HG02642 (cell line): ENCODE results near the gene HCRT.
"Not testable (repeated sequence)": the region's sequence is repeated elsewhere in the genome, so short reads cannot be mapped to it uniquely, and the experiment has no call there.

Source experiments
- ATAC-seq: cut with Tn5 transposase; IDR thresholded peaks from one replicate; pipeline ENCODE4 v1.9.1; 2021; ENCODE audit warnings: mild to moderate bottlenecking; ENCODE audit not compliant: unreplicated experiment, poor library complexity

HCRT gene, protein sequence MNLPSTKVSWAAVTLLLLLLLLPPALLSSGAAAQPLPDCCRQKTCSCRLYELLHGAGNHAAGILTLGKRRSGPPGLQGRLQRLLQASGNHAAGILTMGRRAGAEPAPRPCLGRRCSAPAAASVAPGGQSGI

DNA sequence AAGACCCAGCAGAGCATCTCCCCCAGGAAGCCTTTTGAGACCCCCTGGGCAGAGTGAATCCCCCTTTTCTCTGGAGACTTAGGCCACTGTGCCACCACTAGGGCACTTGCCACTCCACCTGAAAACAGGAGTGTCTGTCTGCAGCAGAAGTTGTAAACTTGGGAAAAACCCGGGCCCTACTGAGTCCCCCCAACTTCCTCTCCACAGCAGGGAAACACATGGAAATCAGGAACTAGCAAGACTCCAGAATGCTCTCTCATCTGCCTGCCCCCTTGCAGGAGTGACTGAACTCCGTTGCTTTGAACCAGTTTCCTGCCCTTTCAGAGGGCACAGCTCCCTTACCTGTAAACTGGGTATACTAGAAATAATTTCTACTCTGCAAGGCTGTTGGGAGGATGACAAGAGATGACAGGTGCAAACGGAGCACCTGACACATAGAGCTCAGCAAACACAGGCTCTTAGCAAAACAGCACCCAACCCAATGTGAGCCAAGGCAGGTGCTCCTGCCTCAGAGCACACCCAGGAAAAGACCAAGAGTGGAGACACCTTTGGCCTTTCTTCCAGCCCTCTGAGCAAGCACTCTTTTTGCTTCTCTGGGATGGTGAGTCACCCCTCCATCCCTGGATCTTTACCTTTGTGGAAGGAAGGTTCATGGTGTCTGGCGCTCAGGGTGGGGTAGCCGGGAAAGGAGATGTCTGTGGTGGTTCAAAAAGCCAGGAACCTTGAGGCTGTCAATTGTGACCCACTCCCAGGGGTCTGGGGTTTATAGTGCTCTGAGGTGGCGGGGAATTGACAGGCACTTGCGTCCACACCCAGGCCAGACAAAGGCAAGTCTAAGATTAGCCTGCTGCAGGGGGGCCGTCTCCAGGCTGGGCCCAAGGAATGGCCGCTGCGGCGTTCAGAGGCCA, at the start of gene HCRT:
HCRT (minus strand) TSS at position 740 of the 908 bp plus-strand sequence; CDS start at position 653, 87 bp downstream.
- no peak for ATAC-seq

DNA sequence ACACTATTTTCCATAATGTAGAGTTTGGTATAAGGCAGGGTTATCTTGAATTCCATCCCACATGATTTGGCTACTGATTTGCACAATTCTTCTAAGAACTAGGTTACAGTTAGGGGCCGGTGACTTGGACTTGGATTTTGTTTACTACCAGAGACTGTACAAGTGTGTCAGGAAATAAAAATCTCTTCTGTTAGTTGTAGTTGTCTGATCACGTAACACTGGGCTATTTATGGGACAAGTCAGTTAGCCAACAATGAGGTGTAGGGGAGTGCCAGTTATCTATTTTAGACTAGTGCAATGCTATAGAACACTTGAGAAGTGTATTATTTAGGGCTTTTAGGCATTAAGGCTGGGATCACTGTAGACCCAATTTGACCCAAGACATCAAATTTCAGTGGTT, 48.7 kb upstream of the HCRT start:
- ATAC-seq = no peak

DNA sequence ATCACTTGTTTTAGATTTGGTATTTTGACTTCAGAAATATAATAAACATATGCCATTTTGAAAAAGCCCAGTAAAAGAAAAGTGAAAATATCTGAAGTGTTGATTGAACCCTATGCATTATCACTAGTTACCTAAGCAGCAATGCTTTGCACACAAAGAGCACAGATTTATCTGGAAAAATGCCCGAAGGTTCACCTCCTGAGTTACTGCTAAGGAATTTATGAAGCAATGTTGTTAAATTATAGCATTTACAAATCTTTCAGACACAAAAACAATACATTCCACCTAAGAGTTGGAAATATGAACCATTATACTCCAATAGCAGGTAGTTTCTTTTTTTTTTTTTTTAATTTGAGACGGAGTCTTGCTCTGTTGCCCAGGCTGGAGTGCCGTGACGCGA, 47.9 kb upstream of the HCRT start:
- ATAC-seq = no peak

DNA sequence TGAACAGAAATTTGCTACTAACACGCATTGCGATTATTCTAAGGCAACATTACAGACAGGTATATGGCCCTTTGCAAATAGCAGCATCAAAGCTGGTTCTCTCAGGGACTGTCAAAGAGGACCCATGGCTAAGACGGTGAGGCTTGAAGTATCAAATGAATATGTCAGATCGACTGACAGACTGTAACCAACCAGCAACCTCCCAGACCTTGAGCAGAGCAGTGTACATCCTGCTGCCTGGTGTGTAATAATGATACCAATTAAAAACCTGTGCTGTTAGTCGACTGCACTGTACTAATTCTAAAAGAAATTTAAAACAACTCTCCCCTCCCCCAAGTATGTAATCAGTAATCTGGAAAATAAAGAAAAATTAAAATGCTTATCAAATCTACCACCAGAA, 45.0 kb upstream of the HCRT start:
- ATAC-seq = no peak

DNA sequence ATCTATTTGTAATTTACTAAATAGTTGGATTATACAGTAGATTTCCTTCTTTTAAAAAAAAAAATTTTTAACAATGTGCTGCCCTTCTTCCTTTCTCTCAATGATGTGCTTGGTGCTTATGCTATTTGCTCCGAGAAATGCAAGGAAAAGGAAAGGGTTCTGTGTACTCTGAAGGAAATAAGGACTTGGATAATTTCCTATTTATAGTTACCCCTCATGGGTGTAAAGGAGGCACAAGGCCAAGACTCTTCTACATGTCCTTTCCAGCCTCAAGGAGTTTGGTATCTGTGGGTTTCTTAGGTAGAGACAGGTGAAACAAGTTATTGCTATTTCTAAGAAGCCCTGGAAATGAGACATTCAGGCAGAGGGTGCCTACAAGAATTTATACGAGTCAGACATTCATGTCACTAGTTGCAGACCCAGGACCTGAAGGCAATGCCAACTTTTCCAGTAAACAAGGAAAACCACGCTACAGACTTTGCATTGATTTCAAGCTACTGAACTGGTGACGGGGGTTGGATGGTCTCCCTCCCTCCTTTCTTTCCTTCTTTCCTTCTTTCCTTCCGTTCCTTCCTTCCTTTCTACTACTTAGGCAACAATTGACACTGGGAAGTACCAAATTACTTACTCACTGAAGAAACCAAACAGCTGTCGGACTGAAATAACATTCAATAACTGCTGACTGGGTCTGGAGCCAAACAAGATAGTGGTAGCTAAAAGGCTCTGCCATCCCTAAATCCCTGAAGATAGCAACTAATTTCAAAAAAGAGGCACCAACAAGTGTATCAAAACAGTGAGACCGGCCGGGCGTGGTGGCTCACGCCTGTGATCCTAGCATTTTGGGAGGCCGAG, 42.8 kb upstream of the HCRT start:
- ATAC-seq = no peak

DNA sequence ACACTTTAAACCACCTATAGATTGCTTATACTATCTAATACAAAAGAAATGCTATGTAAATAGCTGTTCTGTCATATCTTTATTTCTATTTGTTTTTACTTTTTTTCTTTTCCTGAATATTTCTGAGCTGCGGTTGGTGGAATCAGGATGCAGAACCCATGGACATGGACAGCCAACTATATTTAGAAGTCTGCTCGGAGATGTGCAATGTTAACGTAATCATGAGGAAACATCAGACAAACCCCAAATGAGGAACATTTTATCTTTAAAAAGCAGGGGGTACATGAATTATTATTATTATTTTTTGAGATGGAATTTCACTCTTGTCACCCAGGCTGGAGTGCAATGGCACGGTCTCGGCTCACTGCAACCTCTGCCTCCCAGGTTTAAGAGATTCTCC, 40.4 kb upstream of the HCRT start:
- no peak for ATAC-seq

DNA sequence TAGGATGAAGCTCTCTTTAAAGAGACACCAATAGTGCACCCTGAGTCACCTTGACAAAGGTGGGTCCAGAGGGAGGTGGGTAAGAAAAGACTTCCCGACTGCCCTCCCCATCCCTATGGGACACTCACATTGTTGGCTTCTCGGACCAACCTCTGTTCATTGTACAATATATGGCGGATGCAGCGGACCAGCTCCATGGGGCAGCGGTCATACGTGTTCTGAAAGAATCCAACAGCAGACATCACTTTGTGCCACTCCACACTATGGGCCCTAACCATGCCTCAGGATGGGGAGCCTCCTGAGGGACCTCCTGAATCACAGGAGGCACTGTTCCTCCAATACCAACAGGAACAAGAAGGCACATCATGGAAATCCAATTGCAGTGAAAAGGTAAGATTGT, 39.4 kb upstream of the HCRT start:
- ATAC-seq = no peak

DNA sequence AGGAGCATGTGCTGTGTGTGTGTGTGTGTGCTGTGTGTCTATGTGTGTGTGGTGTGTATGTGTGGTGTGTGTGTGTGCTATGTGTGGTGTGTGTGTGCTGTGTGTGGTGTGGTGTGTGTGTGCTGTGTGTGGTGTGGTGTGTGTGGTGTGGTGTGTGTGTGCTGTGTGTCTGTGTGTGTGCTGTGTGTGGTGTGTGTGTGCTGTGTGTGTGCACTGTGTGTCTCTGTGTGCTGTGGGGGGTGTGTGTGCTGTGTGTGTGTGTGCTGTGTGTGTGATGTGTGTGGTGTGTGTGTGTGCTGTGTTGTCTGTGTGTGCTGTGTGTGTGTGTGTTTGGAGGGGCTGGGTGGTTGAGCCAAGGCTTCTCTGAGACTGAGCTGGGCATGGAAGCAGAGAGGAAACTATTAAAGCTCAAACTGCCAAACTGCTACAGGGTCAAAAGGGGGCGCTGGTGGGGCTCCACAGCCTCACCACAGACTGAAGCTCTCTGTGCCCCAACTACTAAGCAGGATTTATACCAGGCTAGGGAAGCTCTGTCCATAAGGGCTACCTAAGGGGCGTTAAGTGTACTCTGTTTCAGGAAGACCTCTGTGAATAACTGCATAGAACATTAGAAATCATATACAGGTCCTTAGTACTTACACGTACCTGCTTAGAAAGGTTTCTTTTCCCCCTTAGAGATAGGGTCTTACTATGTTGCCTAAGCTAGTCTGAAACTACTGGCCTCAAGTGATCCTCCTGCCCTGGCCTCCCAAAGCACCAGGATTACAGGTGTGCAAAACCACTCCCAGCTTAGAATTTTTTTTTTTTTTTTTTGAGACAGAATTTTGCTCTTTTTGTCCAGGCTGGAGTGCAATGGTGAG, 36.9 kb upstream of the HCRT start:
- no peak for ATAC-seq

DNA sequence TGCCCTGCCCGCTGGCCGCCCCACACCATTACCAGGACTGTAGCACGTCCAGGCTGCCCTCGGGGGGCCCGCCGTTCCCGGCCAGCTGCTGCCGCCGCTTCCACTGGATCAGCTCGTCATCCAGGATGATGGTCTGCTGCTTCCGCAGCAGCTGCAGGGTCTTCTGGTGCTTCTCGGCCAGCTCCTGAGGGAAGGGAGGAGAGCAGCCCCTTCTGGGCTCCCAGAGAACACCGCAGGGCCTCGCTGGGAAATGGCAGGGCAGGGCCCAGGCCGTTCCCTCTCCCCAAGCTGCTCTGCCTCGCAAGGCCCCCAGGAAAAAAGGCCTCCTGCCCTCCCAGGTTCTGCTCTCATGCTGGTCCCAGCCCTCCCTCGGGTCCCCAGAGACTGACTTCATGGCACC, 34.0 kb upstream of the HCRT start:
- ATAC-seq = not testable (repeated sequence)

DNA sequence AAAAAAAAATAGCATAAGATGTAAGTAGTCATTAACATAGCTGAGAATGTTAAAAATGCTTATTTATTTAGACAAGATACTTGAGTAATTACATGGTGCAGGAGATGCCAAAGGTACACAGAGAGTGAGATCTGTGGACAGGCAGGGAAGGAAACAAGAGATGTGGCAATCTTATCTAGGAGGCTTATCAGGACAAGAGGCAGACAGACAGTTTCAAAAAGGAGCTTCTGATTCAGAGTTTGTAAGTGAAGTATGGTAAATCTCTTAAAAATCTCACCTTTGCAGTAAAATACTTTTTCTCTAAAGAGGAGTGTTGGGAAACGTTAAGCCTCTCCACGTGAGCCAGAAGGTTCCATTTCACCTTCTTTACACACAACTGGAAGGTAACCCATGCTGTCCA, 28.9 kb upstream of the HCRT start:
- ATAC-seq = no peak

DNA sequence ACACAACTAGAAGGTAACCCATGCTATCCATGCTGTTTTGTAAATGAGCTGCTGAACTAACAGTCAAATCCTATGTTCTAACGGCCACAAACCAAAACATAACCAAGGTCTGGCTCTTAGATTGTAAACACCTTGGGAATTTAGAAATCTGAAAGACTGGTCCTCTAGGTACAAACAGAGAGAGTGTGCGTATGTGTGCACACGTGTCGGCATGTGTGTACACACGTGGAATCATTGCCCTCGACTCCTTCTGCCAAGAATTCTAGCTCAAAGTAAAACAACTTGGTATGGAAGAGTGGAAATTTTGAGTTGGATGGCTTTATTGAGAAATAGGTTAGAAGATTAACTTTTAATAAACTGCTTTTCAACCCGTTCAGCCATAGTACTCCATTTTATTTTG, 27.1 kb upstream of the HCRT start:
- no peak for ATAC-seq

DNA sequence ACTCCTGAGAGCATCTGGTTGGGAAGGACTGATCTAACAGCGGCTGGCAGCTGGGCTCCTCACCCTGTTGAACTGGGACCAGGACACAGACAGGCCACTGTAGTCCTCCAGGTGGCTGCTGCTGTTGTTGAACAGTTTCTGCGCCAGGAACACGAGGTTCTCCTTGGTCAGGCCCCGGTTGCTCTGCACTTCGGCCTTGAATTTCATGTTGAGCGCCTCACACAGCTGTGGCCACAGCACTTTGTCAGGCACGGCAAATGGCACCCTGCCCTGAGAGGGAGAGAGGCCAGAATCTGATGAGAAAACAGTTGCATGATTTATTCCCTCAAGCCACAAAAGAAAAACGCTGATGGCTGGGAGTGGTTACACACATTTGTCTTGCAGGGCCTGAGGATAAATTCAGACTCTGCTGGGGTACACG, 26.7 kb upstream of the HCRT start:
- ATAC-seq = not testable (repeated sequence)

DNA sequence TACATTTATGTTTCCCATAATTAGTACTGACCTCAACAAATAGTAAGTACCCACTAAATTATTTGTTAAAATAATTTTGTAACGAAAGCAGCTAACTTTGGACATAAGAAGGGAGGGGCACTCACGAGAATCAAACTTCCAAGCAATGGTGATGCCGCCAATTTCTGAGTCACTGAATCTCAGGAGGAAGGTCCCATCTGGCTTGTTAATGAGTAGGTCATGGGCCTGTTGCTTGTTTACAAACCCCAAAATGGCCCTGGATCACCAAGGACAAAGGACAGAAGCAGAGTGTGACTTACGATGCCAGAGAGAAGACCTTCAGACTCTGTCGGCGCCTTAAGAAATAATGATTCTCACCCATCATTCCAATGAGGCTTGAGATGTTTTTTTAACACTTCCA, 24.8 kb upstream of the HCRT start:
- no peak for ATAC-seq

DNA sequence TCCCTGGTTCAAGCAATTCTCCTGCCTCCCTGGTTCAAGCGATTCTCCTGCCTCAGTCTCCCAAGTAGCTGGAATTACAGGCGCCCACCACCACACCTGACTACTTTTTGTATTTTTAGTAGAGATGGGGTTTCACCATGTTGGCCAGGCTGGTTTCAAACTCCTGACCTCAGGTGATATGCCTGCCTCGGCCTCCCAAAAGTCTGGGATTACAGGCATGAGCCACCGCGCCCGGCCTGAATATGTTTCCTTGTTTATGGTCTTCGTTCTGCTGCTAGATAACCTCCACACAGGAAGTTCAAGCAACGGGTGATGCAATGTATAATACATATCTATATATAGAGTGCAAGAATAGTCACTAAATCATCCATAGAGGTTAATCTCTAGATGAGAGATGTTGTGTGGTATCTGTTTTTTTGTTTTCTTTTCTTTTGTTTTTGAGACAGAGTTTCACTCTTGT, 20.9 kb upstream of the HCRT start:
- not testable (repeated sequence) for ATAC-seq

DNA sequence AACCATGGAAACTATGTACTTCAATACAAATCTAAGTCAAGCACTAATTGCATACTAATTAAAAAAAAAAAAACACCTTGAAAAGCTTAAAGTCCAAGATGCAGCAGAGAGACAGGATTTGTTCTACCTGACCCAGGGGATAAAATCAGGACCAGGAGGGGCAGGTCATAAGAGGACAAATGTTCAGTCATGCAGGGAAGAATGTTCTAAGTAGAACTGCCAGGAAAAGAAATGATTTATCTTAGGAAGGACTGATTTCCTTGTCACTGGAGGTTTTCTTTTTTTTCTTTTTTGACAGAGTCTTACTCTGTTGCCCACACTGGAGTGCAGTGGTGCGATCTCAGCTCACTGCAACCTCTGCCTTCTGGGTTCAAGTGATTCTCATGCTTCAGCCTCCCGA, 18.1 kb upstream of the HCRT start:
- ATAC-seq = no peak

DNA sequence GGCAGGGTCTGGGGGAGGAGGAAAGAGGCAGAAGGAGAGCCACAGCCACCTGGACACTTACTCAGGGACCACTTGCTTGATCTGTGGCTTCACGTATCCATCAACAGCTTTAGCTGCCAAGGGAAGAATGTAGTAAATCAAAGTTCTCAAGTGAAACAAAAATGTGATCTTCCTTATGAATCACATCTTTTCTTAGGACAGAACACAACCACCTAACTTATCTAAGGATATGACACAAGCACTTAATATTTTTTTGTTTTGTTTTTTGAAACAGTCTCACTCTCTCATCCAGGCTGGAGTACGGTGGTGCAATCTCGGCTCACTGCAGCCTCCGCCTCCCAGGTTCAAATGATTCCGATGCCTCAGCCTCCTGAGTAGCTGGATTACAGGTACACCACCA, 17.4 kb upstream of the HCRT start:
- ATAC-seq = no peak

DNA sequence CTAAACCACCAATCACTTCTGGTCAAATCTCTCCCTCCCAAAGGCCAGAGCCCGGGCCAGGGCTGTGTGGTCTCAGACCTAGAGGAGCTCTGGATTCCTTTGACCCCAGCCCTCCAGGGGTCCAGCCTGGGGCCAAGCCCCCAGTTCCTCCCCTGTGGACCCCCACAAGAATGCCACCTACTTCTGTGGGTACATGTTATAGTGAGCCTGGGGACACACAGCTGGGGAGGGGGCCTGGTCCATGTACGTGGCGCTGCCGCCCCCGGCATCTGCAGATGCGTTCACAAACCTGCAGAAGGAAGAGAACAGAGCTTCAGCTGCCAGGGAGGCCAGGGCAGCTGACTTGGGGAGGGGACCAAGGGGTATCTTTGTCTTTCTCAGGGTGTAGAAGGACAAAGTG, 16.9 kb upstream of the HCRT start:
- no peak for ATAC-seq

DNA sequence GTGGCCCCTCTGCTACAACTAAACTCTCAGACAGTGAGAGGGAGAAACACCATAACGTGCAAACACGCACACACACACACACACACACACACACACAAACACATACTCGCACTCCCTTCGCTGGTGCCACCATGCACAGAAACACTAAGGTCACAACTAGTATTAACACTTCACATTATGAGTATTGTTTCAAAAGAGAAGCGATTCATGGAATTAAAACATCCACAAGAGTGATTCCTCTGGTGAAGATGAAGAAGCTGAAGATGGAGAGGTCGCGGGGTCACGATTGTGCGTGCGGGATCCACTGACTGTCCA, 16.2 kb upstream of the HCRT start:
- no peak for ATAC-seq

DNA sequence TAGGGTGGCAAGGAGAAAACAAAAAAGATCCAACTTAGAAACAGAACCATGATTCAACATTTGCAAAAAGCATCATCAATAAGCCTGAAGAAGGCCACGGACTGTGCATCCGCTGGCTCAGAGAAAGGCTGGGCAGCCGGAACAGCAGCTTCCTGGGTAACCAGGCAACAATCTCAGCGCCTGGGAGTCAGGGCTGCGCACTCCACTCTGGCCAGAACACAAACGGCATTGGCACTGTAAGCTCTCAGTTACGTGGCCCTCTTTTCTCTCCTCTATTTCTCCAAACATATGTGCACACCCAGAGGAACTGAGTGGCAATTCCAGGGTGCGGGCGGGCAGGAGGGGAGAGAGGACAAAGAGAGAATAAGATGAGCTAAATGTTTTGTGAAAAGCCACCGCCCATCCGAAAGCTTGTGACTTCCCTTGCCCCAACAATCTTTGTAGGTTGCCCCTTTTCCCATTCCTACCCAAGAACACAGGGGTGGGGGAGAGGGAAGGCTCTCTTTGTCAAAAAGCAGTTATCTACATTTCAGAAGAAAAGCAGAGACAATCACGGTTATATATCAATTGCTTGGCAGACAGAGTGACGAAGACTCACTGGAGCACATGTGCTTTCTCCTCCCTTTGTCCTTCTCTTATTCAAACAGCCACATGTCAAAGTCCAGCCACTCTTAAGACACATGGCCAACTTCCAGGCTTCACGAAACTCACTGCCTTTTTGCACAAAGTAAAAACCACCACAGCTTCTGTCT, 15.6 kb upstream of the HCRT start:
- no peak for ATAC-seq
